Skeletal muscle cell (primary cell): ENCODE data around the gene BMPR1B.
"Not testable (repeated sequence)": the region's sequence is repeated elsewhere in the genome, so short reads cannot be mapped to it uniquely, and the experiment has no call there.

Experiments
- DNase-seq: peaks from one replicate; pipeline ENCODE4 v3.0.0-alpha.2; 2010; ENCODE audit warnings: low read depth
- H3K4me3 ChIP-seq: 2 replicates; pipeline ENCODE4 v1.5.1; 2011; ENCODE audit warnings: low read depth, mild to moderate bottlenecking, control low read depth, low read length, moderate library complexity

BMPR1B gene

DNA sequence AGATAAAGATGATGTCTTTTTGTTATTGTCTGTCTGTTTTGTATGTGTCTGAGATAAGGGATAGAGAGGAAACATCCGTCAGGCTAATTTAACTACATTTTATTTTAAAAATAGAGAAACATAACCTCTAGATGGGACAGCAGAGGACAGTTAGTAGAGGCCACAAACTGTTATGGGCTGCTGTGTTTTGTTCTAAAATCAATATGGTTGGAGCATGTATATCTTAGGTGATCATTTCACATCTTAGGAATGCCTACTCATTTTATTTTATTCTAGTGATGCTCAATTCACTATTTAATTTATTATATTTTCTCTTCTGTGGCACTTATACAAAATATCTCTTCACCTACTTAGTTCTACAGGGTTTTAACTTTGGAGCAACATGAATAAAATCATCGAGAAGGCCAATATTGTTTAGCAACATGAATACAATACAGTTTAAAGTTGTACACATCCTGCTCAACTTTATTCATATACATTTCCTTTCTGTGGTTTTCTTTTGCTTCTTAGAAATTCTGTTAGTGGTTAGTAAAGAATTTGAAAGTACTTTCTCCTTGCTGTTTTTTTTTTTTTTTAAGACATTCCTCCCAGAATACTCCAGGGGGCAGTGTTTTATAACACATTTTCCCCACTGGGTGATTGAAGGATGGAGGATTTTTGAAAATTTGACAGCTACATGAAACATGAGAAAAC lies 398.1 kb downstream of the BMPR1B start:
- no peak overlapping the region for H3K4me3 ChIP-seq
- DNase-seq = peak; percentile 13

GRCh38 chr4:95156452-95156765 lies 398.7 kb downstream of the BMPR1B start:
- DNase-seq = no peak
- H3K4me3 ChIP-seq = no peak overlapping the region

DNA sequence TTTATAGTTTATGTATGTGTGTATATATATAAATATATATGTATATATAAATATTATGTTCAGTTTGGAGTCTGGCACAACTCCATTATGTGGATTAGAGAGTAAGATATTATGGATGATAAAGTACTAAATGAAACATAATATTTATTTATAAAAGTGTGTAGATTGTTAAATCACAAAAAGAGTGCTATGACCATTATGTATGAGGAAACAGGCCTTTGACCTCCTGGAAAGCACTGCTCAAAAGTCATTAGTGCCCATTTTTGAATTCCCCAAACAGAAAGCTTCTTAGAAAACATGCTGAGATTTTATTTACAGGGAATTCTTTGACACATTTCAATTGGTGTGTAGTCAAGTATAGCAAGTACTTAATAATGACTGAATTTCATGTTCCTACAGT lies 399.8 kb downstream of the BMPR1B start:
- DNase-seq = no peak
- no peak overlapping the region for H3K4me3 ChIP-seq

DNA sequence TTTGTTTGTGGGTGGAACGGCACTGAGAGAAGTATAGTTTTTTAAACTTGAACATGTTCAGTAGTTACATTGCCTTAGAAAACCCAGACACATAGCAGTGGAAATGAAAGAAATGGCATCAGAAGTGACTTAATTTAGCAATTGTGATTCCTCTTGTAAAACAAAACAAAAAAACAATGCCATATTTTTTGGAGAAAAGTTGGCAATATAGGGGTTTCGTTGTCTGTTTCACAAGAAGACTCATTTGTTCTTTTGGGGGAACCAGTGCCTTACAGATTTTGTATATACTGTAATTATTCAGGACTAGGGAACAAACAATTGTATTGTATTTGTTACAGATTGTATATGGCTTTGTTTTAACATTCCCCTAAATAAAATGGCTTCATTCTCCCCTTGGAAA lies 400.3 kb downstream of the BMPR1B start:
- no peak for DNase-seq
- H3K4me3 ChIP-seq = no peak overlapping the region

DNA sequence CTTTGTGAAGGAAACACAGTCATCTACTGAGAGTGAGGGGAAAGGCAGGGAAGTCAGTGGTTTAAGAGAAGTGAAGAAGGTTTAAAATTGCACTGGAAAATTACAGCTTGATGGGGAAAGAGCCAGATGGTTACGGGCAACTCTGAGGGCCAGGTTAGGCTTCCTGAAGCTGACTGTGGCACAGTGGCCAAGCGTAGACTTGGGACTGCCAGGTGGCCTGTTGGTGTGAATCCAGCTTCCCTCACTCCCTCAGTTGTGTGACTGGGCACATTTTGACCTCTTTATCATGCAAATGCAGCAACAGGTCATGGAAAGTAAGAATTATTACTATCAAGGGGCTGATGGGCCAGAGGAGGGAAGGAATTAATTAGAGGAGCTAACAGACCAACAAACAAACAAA lies 400.9 kb downstream of the BMPR1B start:
- DNase-seq = no peak
- no peak overlapping the region for H3K4me3 ChIP-seq

DNA sequence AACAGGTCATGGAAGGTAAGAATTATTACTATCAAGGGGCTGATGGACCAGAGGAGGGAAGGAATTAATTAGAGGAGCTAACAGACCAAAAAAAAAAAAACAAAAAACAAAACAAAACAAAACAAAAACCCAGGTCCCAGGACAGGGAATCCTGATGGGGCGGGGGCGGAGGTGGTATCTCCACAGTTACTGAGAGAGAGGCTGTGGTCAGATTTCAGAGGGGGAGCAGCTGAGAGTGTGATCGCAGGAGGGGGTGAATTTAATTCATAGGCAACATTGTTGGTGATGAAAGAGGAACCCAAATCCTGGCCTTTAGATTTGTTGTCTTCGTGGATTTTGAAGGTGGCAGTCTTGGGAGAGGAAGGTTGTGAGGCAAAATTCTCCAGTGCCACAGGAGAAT lies 401.6 kb downstream of the BMPR1B start:
- no peak for DNase-seq
- H3K4me3 ChIP-seq = no peak overlapping the region

- H3K4me3 ChIP-seq = no peak overlapping the region
- DNase-seq = no peak
These were observed 404.2 kb downstream of the BMPR1B start for GRCh38 chr4:95161781-95162469.

DNA sequence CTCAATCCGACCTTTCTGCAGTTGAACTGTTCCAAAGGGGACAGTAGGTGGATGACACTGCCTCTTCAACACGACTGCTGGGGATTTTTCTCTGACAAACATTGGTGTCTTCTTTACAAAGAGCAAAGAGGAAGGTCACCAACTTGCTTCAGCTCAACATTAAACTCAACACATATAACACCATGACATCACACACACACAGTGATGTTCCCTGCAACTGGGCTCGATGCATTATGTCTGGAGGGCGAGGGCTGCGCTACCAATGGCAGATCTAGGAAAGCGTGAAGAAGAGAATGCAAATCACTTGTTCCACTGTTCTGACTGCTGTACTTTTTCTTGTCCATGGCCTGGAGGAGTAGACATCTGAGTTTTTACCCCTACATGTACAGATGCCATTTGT lies 405.1 kb downstream of the BMPR1B start:
- DNase-seq = no peak
- H3K4me3 ChIP-seq = no peak overlapping the region

DNA sequence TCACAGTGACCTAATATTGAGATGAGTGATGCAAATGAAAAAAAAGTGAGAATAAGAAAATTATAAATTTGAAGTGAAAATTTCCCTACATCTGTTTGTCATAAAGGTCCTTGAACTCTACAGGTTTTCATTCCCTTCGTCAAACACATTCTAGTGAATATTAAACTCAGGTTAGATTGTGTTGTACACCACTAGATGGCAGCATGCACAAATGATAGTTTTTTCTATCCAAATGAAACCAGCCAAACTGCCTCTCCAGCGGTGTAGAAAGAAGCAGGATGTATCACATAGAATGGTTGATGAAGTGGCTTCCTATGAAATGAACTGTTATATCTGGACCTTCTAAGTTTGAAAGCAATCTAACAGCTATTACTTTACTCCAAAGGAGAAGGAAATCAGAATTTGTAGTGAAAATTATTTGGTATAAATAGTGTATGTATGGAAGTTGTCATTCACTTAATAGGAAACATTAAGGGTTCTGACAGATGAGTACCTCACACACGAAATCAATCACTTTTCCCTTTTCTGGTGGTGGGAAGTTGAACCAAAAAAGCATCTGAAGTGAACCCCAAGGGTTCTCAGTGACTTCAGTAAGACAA lies 408.3 kb downstream of the BMPR1B start:
- peak; percentile 31 for DNase-seq
- H3K4me3 ChIP-seq = no peak overlapping the region

GRCh38 chr4:95167805-95168204 lies 410.1 kb downstream of the BMPR1B start:
- no peak for DNase-seq
- no peak overlapping the region for H3K4me3 ChIP-seq

DNA sequence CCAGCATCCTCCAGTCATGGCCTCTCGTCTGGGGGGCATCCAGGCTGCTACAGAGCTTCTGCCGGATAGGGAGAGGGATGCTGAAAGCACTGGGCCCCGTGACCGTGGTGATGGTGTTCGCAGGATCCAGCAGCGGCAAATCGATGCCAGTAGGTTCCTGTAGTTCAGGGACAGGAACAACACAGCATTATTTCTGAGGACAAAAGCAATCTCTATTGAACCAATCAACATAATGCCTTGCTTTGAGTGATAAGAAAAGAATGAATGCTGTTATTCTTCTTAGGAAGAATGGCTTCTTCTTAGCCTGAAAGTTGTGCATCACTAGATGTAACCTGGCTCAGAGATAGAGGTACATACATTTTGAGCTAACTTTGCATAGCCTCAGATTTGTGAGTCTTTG lies 412.4 kb downstream of the BMPR1B start:
- no peak for DNase-seq
- H3K4me3 ChIP-seq = no peak overlapping the region

- not testable (repeated sequence) for DNase-seq
These were observed 413.6 kb downstream of the BMPR1B start for GRCh38 chr4:95171377-95171776.

GRCh38 chr4:95178938-95179337 lies 421.2 kb downstream of the BMPR1B start:
- no peak for DNase-seq
- no peak overlapping the region for H3K4me3 ChIP-seq

More at GRCh38 chr4:95171377-95171776, 413.6 kb downstream of the BMPR1B start:
- not testable (repeated sequence) for H3K4me3 ChIP-seq

- DNase-seq = no peak
These were observed 422.9 kb downstream of the BMPR1B start for GRCh38 chr4:95180531-95181242.

DNA sequence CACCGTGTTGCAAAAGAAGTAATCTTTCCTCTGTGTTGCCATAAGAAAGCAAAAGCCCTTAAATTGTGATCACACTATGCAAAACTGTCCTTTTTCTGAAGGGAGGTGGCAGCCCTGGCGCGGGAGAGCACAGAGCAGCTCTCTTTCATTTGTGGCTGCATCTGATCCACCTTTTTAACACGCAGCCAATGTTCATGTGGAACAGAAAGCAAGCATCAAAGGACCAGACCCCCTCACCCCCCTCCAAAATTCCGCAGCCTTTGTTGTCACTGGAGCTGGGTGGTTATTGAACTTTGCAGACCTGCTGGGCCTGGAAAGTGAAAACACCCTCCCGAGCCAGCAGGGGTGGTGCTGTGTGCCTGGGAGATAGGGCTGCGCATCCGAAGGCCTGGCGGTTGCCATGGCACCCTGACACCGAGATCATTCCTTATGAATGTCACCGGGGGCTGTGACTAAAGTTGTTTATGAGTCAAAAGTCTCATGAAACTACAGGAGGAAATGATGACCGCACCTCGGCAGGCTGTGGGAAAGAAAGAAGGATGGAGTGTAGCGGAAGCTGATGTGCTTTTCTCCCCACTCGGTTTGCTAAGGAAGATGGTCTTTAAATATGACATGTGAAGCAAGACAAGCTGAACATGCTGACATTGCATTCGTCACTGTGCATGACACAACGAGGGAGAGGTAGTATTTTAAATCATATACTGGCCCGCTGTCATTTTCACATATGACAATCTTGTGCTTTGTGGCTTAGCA lies 423.7 kb downstream of the BMPR1B start:
- H3K4me3 ChIP-seq = no peak overlapping the region
- no peak for DNase-seq

More at GRCh38 chr4:95180531-95181242, 422.9 kb downstream of the BMPR1B start:
- no peak overlapping the region for H3K4me3 ChIP-seq

GRCh38 chr4:95181996-95182306 lies 424.2 kb downstream of the BMPR1B start:
- DNase-seq = no peak

DNA sequence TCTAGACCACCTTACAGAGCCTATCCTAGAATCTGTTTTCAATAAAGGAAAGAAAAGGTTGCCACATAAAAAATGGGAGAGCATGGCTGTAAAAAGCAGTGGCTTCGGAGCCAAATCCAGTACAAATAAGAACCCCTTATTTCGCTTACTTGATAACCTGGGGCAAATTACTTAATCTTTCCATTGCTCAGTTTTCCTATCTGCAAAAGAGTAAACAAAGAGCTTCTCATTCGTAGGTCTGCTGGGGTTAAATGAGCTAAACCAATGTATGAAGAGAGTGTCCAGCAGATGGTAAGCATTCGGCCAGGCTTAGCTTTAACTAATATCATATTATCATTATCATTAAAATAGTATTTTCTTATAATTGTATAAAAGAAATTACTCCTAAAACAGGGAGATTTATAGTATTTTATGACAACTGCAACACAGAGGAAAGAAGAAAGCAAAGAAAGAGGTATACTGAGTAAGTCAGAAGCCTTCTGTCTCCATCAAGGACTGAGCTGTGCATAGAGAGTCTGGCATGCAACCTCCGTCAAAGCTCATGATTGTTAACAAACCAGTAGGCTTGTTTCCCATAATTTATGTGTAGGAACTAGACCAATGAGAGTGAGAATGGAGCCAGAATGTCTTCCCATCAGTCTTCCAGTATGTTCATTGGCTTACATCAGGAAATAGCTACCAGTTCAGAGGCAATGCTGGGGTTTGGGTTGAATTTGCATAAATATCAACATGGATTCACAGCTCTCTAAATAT lies 426.1 kb downstream of the BMPR1B start:
- H3K4me3 ChIP-seq = no peak overlapping the region
- no peak for DNase-seq

More at GRCh38 chr4:95181996-95182306, 424.2 kb downstream of the BMPR1B start:
- H3K4me3 ChIP-seq = no peak overlapping the region

DNA sequence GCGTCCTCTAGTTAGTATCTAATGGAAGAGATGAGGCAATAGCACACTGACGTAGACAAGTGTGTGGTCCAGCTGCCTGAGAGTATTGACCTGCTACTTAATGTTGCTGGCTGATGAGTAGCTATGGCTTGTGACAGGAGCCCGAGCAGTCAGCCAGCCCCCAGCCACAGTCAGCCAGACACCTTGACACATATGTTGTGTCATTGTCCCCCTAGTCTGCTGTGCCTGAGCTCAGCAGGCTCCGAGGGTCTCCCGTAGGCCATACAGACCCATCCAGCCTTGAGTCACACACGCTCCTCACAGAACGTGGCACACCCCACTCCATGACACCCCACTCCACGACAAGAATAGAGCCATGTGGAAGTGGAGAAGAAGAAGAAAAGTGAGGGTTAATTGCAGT lies 428.9 kb downstream of the BMPR1B start:
- H3K4me3 ChIP-seq = no peak overlapping the region
- DNase-seq = no peak

- no peak for DNase-seq
- no peak overlapping the region for H3K4me3 ChIP-seq
These were observed 431.1 kb downstream of the BMPR1B start for GRCh38 chr4:95188701-95189370.
